Measurements from ENCODE around the gene LGR4.

DNA sequence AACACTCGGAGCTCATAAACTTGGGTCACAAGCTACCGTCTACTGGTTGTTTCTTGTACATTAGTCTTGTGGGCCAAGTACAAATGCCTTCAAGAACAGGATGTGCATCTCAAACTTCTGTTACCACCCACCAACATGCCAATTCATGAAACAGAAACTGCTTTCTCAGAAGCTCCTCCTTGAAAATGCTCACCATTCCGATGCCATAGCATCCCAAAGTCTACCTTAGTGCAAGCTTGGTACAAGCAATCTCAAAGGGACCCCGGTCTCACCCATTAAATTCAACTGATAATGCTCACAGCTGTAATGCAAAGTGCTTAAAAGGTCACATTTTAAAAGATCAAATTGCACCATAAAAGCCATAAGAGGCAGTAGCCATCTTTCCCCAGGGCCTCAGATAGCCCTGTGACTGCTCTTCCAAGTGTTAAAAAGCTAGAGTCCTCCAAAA, 77.8 kb downstream of the LGR4 start:
- TF ChIP-seq, protein P1, sequence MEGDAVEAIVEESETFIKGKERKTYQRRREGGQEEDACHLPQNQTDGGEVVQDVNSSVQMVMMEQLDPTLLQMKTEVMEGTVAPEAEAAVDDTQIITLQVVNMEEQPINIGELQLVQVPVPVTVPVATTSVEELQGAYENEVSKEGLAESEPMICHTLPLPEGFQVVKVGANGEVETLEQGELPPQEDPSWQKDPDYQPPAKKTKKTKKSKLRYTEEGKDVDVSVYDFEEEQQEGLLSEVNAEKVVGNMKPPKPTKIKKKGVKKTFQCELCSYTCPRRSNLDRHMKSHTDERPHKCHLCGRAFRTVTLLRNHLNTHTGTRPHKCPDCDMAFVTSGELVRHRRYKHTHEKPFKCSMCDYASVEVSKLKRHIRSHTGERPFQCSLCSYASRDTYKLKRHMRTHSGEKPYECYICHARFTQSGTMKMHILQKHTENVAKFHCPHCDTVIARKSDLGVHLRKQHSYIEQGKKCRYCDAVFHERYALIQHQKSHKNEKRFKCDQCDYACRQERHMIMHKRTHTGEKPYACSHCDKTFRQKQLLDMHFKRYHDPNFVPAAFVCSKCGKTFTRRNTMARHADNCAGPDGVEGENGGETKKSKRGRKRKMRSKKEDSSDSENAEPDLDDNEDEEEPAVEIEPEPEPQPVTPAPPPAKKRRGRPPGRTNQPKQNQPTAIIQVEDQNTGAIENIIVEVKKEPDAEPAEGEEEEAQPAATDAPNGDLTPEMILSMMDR (IDR thresholded peaks at IDR 0.05): no peak
- TF ChIP-seq POLR2A (IDR thresholded peaks at IDR 0.05): no peak

All from heart left ventricle (tissue), 13 donors.